ENCODE measurements around the gene NDUFS6. TPM values are rescaled to one million over a fixed set of nuclear protein-coding genes. Genes with fewer than 3 reads are reported as not detected.
"Not testable (repeated sequence)": the region's sequence is repeated elsewhere in the genome, so short reads cannot be mapped to it uniquely, and the experiment has no call there.

NDUFS6 gene
- total and polyA plus RNA-seq, 9 donors = 33.3 to 100 (median 85.0) TPM

GRCh38 chr5:1840741-1841521 is 39.7 kb downstream of the NDUFS6 start:
- no peak for DNase-seq
- Histone ChIP-seq H3K36me3 (ENCODE audit: control insufficient read depth, insufficient read depth, low read length) (no peaks in the 10 kb centered on the region), H3K9me3 (replicated peaks; ENCODE audit: control insufficient read depth, low read depth, low read length) (no peaks in the 10 kb centered on the region), H3K4me3 (ENCODE audit: low read length) (no peak overlapping the region), H3K27me3 (ENCODE audit: control insufficient read depth, insufficient read depth, low read length) (peaks cover 12% of the 10 kb centered on the region), H3K4me1 (ENCODE audit: control insufficient read depth, insufficient read depth, low read length) (peaks cover 9% of the 10 kb centered on the region), H3K27ac (ENCODE audit: low read length) (no peak overlapping the region)
- 59% methylated on average over 27 of the region's 31 CpGs for WGBS (ENCODE audit: insufficient coverage)

GRCh38 chr5:1842004-1842819 is 41.0 kb downstream of the NDUFS6 start:
- H3K36me3 ChIP-seq (ENCODE audit: control insufficient read depth, insufficient read depth, low read length) = no peaks in the 10 kb centered on the region
- H3K27me3 ChIP-seq (ENCODE audit: control insufficient read depth, insufficient read depth, low read length) = peaks cover 8% of the 10 kb centered on the region
- WGBS (ENCODE audit: insufficient coverage) = 80% methylated on average over 5 of the region's 17 CpGs
- no peaks in the 10 kb centered on the region for H3K9me3 ChIP-seq (replicated peaks; ENCODE audit: control insufficient read depth, low read depth, low read length)
- peaks cover 1% of the 10 kb centered on the region for H3K4me1 ChIP-seq (ENCODE audit: control insufficient read depth, insufficient read depth, low read length)
- no peak overlapping the region for H3K4me3 ChIP-seq (ENCODE audit: low read length)
- no peak for DNase-seq
- no peak overlapping the region for H3K27ac ChIP-seq (ENCODE audit: low read length)

DNA sequence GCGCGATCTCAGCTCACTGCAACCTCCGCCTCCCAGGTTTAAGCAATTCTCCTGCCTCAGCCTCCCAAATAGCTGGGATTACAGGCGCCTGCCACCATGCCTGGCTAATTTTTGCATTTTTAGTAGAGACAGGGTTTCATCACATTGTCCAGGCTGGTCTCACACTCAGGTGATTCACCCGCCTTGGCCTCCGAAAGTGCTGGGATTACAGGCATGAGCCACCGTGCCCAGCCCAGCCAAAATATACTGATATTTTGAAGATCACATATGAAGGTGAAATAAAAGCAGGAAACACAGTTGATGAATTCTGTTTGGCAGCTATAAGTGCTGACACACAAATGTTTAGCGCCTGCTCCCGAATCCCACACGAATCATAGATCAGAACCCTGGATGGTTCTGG is 42.6 kb downstream of the NDUFS6 start:
- H3K27ac ChIP-seq (ENCODE audit: low read length); H3K36me3 ChIP-seq (ENCODE audit: control insufficient read depth, insufficient read depth, low read length); H3K9me3 ChIP-seq (replicated peaks; ENCODE audit: control insufficient read depth, low read depth, low read length); DNase-seq; H3K4me1 ChIP-seq (ENCODE audit: control insufficient read depth, insufficient read depth, low read length); H3K4me3 ChIP-seq (ENCODE audit: low read length): not testable (repeated sequence)
- 96% methylated on average over 7 of the region's 10 CpGs for WGBS (ENCODE audit: insufficient coverage)
- peaks cover 13% of the 10 kb centered on the region for H3K27me3 ChIP-seq (ENCODE audit: control insufficient read depth, insufficient read depth, low read length)

GRCh38 chr5:1844708-1845436 is 43.7 kb downstream of the NDUFS6 start:
- no peak for DNase-seq
- Histone ChIP-seq H3K36me3 (ENCODE audit: control insufficient read depth, insufficient read depth, low read length) (no peaks in the 10 kb centered on the region), H3K27me3 (ENCODE audit: control insufficient read depth, insufficient read depth, low read length) (peaks cover 25% of the 10 kb centered on the region), H3K27ac (ENCODE audit: low read length) (no peak overlapping the region), H3K9me3 (replicated peaks; ENCODE audit: control insufficient read depth, low read depth, low read length) (no peaks in the 10 kb centered on the region), H3K4me1 (ENCODE audit: control insufficient read depth, insufficient read depth, low read length) (no peaks in the 10 kb centered on the region), H3K4me3 (ENCODE audit: low read length) (no peak overlapping the region)
- 100% methylated on average over 5 of the region's 5 CpGs for WGBS (ENCODE audit: insufficient coverage)

DNA sequence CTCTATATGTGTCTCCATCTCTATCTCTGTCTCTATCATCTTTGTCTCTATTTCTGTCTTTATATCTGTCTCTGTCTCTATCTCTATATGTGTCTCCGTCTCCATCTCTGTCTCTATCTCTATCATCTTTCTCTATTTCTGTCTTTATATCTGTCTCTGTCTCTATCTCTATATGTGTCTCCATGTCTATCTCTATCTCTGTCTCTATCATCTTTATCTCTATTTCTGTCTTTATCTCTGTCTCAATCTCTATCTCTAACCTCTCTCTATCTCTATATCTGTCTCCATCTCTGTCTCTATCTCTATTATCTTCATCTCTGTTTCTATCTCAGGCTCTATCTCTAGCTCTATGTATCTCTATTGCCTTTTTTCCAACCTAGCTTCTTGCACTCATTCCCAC is 44.5 kb downstream of the NDUFS6 start:
- H3K4me3 ChIP-seq (ENCODE audit: low read length) = no peak overlapping the region
- no peak for DNase-seq
- 100% methylated on average over 1 of the region's 1 CpG for WGBS (ENCODE audit: insufficient coverage)
- H3K36me3 ChIP-seq (ENCODE audit: control insufficient read depth, insufficient read depth, low read length) = no peaks in the 10 kb centered on the region
- peaks cover 29% of the 10 kb centered on the region for H3K27me3 ChIP-seq (ENCODE audit: control insufficient read depth, insufficient read depth, low read length)
- H3K4me1 ChIP-seq (ENCODE audit: control insufficient read depth, insufficient read depth, low read length) = no peaks in the 10 kb centered on the region
- H3K27ac ChIP-seq (ENCODE audit: low read length) = no peak overlapping the region
- no peaks in the 10 kb centered on the region for H3K9me3 ChIP-seq (replicated peaks; ENCODE audit: control insufficient read depth, low read depth, low read length)

DNA sequence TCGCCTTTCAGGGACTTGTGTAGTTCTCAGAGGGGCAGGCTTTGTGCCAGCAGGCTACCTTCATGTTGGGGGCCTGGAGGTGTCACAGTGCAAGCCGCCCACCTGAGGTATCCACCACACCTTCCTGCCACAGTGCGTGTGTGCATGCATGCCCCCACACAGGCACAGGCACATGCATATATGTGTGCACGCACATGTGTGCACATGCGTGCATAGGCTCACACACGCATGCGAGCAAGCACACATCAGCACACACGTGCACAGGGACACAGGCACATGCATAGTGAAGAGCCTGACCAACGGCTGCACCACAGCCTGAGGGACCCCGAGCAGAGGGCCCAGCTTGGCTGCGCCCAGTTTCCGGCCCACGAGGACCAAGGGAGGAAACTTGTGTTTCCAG is 45.4 kb downstream of the NDUFS6 start:
- DNase-seq = no peak
- peaks cover 2% of the 10 kb centered on the region for H3K4me1 ChIP-seq (ENCODE audit: control insufficient read depth, insufficient read depth, low read length)
- H3K9me3 ChIP-seq (replicated peaks; ENCODE audit: control insufficient read depth, low read depth, low read length) = no peaks in the 10 kb centered on the region
- 87% methylated on average over 13 of the region's 13 CpGs for WGBS (ENCODE audit: insufficient coverage)
- no peak overlapping the region for H3K4me3 ChIP-seq (ENCODE audit: low read length)
- H3K27ac ChIP-seq (ENCODE audit: low read length) = no peak overlapping the region
- no peaks in the 10 kb centered on the region for H3K36me3 ChIP-seq (ENCODE audit: control insufficient read depth, insufficient read depth, low read length)
- H3K27me3 ChIP-seq (ENCODE audit: control insufficient read depth, insufficient read depth, low read length) = peaks cover 37% of the 10 kb centered on the region

DNA sequence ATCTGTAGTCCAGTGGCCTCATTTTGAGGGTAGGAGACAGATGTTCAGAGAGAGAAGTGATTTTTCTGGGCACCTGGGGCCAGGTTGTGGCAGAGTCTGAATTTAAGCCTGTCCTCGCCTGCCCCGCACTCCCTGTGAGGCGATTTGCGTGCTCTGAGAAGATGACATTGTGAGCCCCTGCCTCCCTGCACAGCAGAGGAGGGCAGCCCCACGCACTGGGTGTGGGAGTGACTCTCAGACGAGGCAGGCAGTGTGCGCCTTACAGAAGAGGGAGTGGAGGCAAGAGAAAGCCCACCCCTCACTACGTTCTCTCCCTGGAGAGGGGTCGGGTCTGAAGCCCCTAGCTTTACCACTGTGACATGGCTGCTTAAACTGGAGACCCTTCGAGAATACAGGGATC is 45.8 kb downstream of the NDUFS6 start:
- Histone ChIP-seq H3K36me3 (ENCODE audit: control insufficient read depth, insufficient read depth, low read length) (no peaks in the 10 kb centered on the region), H3K4me3 (ENCODE audit: low read length) (no peak overlapping the region), H3K27me3 (ENCODE audit: control insufficient read depth, insufficient read depth, low read length) (peaks cover 42% of the 10 kb centered on the region), H3K9me3 (replicated peaks; ENCODE audit: control insufficient read depth, low read depth, low read length) (no peaks in the 10 kb centered on the region), H3K4me1 (ENCODE audit: control insufficient read depth, insufficient read depth, low read length) (peaks cover 6% of the 10 kb centered on the region), H3K27ac (ENCODE audit: low read length) (no peak overlapping the region)
- 79% methylated on average over 5 of the region's 10 CpGs for WGBS (ENCODE audit: insufficient coverage)
- DNase-seq = no peak

GRCh38 chr5:1847611-1848010 is 46.4 kb downstream of the NDUFS6 start:
- DNase-seq = no peak
- H3K9me3 ChIP-seq (replicated peaks; ENCODE audit: control insufficient read depth, low read depth, low read length) = no peaks in the 10 kb centered on the region
- no peak overlapping the region for H3K4me3 ChIP-seq (ENCODE audit: low read length)
- peaks cover 47% of the 10 kb centered on the region for H3K27me3 ChIP-seq (ENCODE audit: control insufficient read depth, insufficient read depth, low read length)
- 68% methylated on average over 9 of the region's 9 CpGs for WGBS (ENCODE audit: insufficient coverage)
- H3K36me3 ChIP-seq (ENCODE audit: control insufficient read depth, insufficient read depth, low read length) = no peaks in the 10 kb centered on the region
- no peak overlapping the region for H3K27ac ChIP-seq (ENCODE audit: low read length)
- peaks cover 7% of the 10 kb centered on the region for H3K4me1 ChIP-seq (ENCODE audit: control insufficient read depth, insufficient read depth, low read length)

DNA sequence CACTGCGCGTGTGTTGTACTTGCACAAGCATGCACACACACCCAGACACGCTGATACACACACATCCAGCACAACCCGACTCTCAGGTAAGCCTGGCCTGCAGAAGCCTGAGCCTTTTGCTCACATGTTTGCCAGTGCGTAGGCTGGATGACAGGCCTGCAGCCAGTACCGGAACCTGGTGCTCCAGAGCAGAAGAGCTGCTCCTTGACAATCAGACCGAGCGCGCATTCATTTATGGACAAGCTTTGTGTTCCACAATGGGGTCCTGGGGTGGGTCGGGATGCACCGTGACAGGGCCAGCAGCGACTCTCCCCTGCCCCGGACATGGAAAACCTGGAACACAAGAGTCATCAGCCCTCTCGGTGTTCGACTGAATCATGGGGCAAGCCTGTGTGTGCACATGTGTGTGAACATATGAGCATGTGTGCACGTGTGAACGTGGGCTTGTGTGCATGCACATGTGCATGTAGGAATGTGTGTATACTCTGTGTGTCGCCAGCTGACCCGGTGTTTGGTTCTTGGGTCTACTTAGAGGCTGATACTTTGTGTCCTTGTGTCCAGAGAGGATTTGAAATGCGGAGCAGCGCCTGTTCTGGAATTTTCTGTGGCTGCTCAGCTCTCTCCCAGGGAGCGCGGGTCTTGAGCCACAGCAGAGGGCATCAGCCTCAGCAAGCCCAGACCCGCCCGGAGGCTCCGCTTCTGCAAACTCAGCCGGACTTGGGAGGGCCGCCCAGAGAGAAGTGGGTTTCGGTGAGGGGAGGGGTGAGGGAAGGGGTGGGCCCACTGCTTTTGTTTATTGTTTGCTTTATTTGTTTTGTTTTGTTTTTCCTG is 49.3 kb downstream of the NDUFS6 start:
- Histone ChIP-seq H3K9me3 (replicated peaks; ENCODE audit: control insufficient read depth, low read depth, low read length) (no peaks in the 10 kb centered on the region), H3K36me3 (ENCODE audit: control insufficient read depth, insufficient read depth, low read length) (no peaks in the 10 kb centered on the region), H3K4me1 (ENCODE audit: control insufficient read depth, insufficient read depth, low read length) (peaks cover 7% of the 10 kb centered on the region), H3K27me3 (ENCODE audit: control insufficient read depth, insufficient read depth, low read length) (peaks cover 71% of the 10 kb centered on the region), H3K4me3 (ENCODE audit: low read length) (no peak overlapping the region), H3K27ac (ENCODE audit: low read length) (no peak overlapping the region)
- DNase-seq = no peak
- WGBS (ENCODE audit: insufficient coverage) = 63% methylated on average over 23 of the region's 29 CpGs

Data from muscle of leg (tissue), 11 donors.